DOHH2 (cell line): ENCODE measurements around the gene VAV2.

Experiments used
- EZH2phosphoT487 ChIP-seq: fragments of 200-600 bp; sonication (generic); IDR thresholded peaks from 2 replicates; pipeline ENCODE4 v1.6.1; 2017; ENCODE audit warnings: borderline replicate concordance, mild to moderate bottlenecking, antibody characterized with exemption, low read length, moderate library complexity, mixed read lengths
- TF ChIP-seq, protein P1 (sequence below): fragments of 200-600 bp; sonication (generic); IDR thresholded peaks from one replicate; pipeline ENCODE4 v1.5.1; 2014; ENCODE audit warnings: antibody characterized with exemption, mild to moderate bottlenecking, low read depth, low read length; ENCODE audit not compliant: poor library complexity, severe bottlenecking

GRCh38 chr9:133789778-133790177 is 202.3 kb downstream of the VAV2 start:
- TF ChIP-seq, protein P1, sequence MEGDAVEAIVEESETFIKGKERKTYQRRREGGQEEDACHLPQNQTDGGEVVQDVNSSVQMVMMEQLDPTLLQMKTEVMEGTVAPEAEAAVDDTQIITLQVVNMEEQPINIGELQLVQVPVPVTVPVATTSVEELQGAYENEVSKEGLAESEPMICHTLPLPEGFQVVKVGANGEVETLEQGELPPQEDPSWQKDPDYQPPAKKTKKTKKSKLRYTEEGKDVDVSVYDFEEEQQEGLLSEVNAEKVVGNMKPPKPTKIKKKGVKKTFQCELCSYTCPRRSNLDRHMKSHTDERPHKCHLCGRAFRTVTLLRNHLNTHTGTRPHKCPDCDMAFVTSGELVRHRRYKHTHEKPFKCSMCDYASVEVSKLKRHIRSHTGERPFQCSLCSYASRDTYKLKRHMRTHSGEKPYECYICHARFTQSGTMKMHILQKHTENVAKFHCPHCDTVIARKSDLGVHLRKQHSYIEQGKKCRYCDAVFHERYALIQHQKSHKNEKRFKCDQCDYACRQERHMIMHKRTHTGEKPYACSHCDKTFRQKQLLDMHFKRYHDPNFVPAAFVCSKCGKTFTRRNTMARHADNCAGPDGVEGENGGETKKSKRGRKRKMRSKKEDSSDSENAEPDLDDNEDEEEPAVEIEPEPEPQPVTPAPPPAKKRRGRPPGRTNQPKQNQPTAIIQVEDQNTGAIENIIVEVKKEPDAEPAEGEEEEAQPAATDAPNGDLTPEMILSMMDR, result no peak
- no peak for TF ChIP-seq EZH2phosphoT487
